ENCODE results near the gene EEFSEC.

GRCh38 chr3:128254066-128254590 lies 100.8 kb downstream of the EEFSEC start:
- TF ChIP-seq CTCF (IDR thresholded peaks at IDR 0.05; ENCODE audit: low read depth, low read length), result no peak
- no peak for TF ChIP-seq EZH2phosphoT487 (IDR thresholded peaks at IDR 0.05; ENCODE audit: low read depth)

Data from OCI-LY3 (cell line).